GM18517 (cell line): ENCODE results near the gene HOXC10.

Experiments
- ATAC-seq: cut with Tn5 transposase; IDR thresholded peaks from one replicate; pipeline ENCODE4 v1.9.1; 2021; ENCODE audit warnings: mild to moderate bottlenecking, moderate library complexity; ENCODE audit not compliant: unreplicated experiment

Gene HOXC10

GRCh38 chr12:53984901-53985691 lies at the start of gene HOXC10:
Gene HOXC10, plus strand, starts transcription at chr12:53985146. Its CDS starts 114 bp downstream, at chr12:53985260.
- no peak for ATAC-seq

DNA sequence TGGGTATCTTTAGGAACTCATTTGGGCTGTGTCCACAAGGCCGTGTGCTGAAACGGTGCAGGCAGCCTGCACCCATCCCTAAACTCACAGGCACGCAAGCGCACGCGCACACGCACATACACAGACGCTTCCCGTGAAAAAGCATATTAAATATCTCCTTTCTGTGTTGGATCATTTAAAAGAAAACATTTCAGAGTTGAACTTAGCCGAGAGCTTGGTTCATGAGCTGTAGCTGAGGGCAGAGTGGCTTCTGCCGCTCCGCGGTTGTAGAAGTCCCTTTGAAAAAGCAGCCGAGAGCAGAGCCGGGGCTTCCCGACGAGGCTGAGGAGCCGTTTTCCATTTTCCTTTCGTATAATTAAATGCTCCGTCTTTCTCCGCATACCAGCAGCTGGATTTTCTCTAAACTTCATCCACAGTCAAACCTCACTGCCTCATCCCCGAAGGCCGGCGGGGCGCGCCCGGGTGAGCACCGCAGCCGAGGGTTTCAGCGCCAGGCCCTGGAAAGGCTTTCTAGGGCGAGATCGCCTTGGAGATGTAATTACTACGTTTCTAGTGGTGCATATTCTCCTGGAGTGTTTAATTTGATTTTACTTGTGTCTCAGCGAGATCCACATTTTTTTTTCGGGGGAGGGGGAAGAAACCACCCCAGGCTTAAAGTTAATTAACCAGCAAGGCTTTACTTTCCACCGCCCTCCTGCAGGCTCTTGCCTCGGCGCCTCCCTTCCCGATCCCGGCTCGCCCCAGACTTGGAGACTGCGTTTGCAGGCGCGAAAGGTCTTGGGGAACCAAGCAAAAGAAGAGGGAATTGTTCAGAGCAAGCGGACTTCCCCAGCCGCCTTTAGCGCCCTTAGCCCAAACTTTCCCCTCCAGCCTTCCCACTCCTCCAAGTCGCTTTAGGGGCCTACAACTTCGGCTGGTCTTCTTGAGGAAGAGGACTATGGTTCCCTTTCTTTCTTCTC lies 49.3 kb upstream of the HOXC10 start:
- ATAC-seq: no peak

DNA sequence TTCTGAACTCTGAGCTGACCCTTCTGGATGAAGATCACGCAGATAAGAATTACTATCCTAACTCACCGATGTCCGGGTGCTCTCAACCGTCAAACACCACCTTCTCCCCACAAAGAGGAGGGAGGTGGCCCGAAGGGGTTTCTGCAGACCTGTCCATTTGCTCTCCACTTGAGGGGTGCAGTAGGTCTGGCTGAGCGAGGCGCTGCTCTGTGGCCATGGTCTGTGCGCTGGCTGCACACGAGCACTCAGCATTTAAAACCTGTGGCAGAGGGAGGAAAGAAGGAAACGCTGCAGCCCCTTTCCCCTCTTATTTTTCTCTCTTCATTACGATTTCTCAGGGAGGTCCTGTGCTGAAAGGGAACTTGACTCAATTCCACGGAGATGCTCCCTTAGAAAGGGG lies 47.8 kb upstream of the HOXC10 start:
- ATAC-seq: no peak

- ATAC-seq: no peak
These were observed 47.2 kb upstream of the HOXC10 start for GRCh38 chr12:53937596-53938325.

DNA sequence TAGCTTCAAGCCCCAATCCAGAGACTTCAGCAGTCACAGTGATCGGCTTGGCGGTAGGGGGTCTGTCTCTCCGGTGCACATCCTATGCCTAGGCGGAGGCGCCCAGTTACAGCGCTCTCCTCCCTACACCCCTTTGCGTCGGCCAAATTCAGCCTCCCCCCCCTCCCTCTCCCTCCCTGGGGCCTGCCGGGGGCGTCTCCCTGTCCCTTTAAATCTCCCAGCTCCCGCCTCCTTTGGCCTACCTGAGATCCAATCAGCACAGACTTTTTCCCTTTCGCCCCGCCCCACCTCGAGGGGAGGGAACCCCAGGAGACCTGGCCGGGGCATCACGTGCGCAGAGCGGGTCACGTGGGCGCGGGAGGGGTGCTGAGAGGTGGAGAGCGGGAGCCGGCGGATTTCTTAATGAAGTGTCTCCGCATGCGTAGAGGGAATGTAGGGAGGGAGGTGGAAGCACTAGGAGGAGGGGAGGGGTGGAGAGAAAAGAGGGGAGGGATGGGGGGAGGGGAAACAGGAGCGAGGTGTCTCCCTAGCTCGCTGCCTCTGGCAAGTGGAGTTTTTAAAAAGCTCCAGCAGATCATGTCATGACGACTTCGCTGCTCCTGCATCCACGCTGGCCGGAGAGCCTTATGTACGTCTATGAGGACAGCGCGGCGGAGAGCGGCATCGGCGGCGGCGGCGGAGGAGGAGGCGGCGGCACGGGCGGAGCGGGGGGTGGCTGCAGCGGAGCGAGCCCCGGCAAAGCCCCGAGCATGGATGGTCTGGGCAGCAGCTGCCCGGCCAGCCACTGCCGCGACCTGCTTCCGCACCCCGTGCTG lies 46.4 kb upstream of the HOXC10 start, which contains the start of gene HOXC13:
TSS of gene HOXC13 (plus strand) at position 506 of the 815 bp plus-strand sequence. CDS start at position 582, 76 bp downstream.
- ATAC-seq: no peak

GRCh38 chr12:53939141-53940108 lies 45.5 kb upstream of the HOXC10 start:
- no peak for ATAC-seq

GRCh38 chr12:53940443-53941014 lies 44.4 kb upstream of the HOXC10 start:
- ATAC-seq: no peak

- no peak for ATAC-seq
These were observed 43.8 kb upstream of the HOXC10 start for GRCh38 chr12:53941187-53941586.

- no peak for ATAC-seq
These were observed 43.2 kb upstream of the HOXC10 start for GRCh38 chr12:53941750-53942149.

DNA sequence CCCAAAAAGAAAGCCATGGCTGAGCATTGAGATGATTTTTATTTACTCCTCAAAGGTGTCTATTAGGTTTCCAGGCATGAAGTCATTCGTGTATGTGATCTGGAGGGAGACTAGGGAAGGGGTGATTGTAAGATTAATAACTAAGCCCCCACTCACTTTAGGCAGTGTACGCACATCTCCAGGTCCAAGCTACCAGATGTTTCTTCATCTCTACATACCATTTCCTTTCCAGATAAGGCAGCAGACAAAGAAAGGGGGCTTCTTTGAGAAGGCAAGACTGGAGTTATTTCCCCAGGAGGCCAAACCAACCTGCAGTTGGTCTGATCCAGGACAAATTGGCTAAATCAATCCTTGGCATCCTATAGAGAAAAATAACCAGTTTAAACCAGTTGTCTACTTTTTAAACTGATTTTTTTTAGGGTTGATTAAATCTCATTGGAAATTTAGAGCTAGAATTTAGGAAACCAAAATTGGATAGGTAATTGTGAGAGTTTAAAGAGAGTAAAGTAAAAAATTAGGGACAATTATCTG lies 42.4 kb upstream of the HOXC10 start:
- no peak for ATAC-seq

- ATAC-seq: no peak
These were observed 40.7 kb upstream of the HOXC10 start for GRCh38 chr12:53944209-53944608.

DNA sequence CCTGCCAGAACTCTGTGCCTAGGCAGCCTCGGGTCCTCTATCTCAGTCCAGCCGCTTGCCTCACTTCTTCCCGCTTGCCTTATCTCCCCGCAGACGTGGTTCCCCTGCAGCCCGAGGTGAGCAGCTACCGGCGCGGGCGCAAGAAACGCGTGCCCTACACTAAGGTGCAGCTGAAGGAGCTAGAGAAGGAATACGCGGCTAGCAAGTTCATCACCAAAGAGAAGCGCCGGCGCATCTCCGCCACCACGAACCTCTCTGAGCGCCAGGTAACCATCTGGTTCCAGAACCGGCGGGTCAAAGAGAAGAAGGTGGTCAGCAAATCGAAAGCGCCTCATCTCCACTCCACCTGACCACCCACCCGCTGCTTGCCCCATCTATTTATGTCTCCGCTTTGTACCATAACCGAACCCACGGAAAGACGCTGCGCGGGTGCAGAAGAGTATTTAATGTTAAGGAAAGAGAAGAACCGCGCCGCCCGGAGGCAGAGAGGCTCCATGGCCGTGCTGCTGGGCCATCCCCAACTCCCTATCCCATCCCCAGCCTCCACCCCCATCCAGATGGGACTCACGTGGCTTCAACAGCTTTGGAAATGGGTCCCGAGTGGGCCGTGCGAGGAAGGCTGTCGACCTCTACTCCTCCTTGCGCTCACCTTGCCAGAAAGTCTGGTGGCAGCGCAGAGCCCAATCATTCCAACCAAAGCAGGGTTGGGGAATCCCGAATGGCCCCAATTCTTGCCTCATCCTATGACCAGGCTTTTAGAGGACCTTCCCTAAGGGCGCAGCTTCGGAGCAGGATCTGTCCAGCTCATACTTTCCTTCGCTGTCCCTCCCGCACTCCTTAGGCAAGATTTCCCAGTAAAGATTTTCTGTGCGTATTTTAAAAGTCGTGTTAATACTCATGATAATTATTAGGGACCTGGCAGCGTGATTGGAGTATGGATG lies 39.8 kb upstream of the HOXC10 start:
- no peak for ATAC-seq

GRCh38 chr12:53947743-53948142 lies 37.2 kb upstream of the HOXC10 start:
- ATAC-seq: no peak

- ATAC-seq: no peak
These were observed 36.0 kb upstream of the HOXC10 start for GRCh38 chr12:53948650-53949593.

DNA sequence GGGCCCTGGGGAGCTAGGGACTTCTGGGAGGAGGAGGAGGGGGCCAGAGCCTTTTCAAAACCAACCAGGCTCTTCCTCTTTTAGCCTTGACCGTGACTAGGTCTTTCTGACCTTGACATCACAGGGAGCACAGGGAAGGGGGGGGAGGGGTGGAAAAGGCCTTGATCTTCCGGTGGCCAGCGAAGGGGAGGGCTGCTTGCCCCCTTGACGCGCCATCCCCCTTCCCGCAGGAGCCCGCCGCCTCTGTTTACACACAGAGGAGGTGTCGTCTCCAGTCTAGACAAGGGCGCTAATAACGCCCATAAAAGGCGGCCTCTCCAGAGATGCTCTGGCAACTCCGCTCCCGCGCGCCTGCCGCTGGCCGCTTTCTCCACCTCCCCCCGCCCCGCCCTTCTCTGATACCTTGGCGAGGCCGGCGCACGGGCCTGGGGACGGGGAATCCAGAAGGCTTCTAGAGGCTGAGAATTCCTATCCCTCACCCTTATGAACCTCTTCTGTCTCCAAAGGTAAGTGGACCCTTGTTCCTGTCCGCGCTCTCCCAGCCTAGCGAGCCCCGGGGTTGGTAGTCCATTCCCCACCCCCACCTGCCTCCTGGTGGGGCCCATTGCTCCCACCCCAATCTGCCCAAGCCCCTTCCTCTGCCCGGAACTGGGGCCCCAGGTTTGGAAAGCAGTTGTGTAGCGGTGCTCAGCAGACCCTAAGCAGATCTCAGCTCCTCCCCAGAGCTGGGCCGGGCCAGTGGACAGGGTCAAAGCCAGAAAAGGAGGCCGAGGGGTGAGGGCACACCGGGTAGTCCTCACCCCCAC lies 35.1 kb upstream of the HOXC10 start:
- no peak for ATAC-seq
